HEK293T (cell line): ENCODE results near the gene SIPA1L3.

Experiments used
- CTCF ChIA-PET: fragments of 350-600 bp; formaldehyde crosslinking; extraction: SDS; loops from one replicate; lab custom pipeline; 2021; ENCODE audit warnings: antibody characterized with exemption, inconsistent platforms; lab: Yijun Ruan, JAX
- POLR2A ChIA-PET: fragments of 350-600 bp; formaldehyde crosslinking; extraction: SDS; loops from one replicate; lab custom pipeline; 2020; ENCODE audit warnings: antibody characterized with exemption, inconsistent platforms; lab: Yijun Ruan, JAX
- DNase-seq: peaks from one replicate; pipeline ENCODE4 v3.0.0; 2012; ENCODE audit warnings: mixed read lengths; ENCODE audit errors: extremely low spot score
- ARNT ChIP-seq: fragments of 450-650 bp; IDR thresholded peaks from 2 replicates; pipeline ENCODE4 v1.6.1; 2017; ENCODE audit warnings: mild to moderate bottlenecking
- BHLHE40 ChIP-seq: fragments of 450-650 bp; IDR thresholded peaks from 2 replicates; pipeline ENCODE4 v1.6.1; 2016; ENCODE audit warnings: mild to moderate bottlenecking, moderate library complexity, borderline replicate concordance
- CTBP1 ChIP-seq: fragments of 450-650 bp; IDR thresholded peaks from 2 replicates; pipeline ENCODE4 v1.6.1; 2016; ENCODE audit warnings: borderline replicate concordance
- ELF4 ChIP-seq: fragments of 450-650 bp; IDR thresholded peaks from 2 replicates; pipeline ENCODE4 v1.6.1; 2017; ENCODE audit warnings: antibody characterized with exemption
- FOXA1 ChIP-seq: fragments of 450-650 bp; IDR thresholded peaks from 2 replicates; pipeline ENCODE4 v1.6.1; 2016; ENCODE audit warnings: mild to moderate bottlenecking
- FOXK2 ChIP-seq: fragments of 450-650 bp; IDR thresholded peaks from 2 replicates; pipeline ENCODE4 v1.6.1; 2016; ENCODE audit warnings: mild to moderate bottlenecking
- FOXM1 ChIP-seq: fragments of 450-650 bp; IDR thresholded peaks from 2 replicates; pipeline ENCODE4 v1.6.1; 2017; ENCODE audit warnings: mild to moderate bottlenecking, borderline replicate concordance
- HDGF ChIP-seq: fragments of 450-650 bp; IDR thresholded peaks from 2 replicates; pipeline ENCODE4 v1.6.1; 2017; ENCODE audit warnings: antibody characterized with exemption, borderline replicate concordance
- L3MBTL2 ChIP-seq: fragments of 450-650 bp; conservative IDR thresholded peaks from 2 replicates; pipeline ENCODE4 v1.6.1; 2016; ENCODE audit warnings: mild to moderate bottlenecking
- LEF1 ChIP-seq: fragments of 450-650 bp; IDR thresholded peaks from 2 replicates; pipeline ENCODE4 v1.6.1; 2017; ENCODE audit warnings: mild to moderate bottlenecking, borderline replicate concordance
- NFRKB ChIP-seq: fragments of 450-650 bp; IDR thresholded peaks from 2 replicates; pipeline ENCODE4 v1.6.1; 2016; ENCODE audit warnings: mild to moderate bottlenecking, moderate library complexity
- SP1 ChIP-seq: fragments of 450-650 bp; IDR thresholded peaks from 2 replicates; pipeline ENCODE4 v1.6.1; 2017
- SUZ12 ChIP-seq: fragments of 450-650 bp; IDR thresholded peaks from 2 replicates; pipeline ENCODE4 v1.6.1; 2016; ENCODE audit warnings: mild to moderate bottlenecking
- TARDBP ChIP-seq: fragments of 450-650 bp; IDR thresholded peaks from 2 replicates; pipeline ENCODE4 v1.6.1; 2016
- ZNF384 ChIP-seq: fragments of 450-650 bp; IDR thresholded peaks from 2 replicates; pipeline ENCODE4 v1.6.1; 2016
- TF ChIP-seq, protein P1 (sequence below): fragments of 450-650 bp; IDR thresholded peaks from 2 replicates; pipeline ENCODE4 v1.6.1; 2016

Gene SIPA1L3

DNA sequence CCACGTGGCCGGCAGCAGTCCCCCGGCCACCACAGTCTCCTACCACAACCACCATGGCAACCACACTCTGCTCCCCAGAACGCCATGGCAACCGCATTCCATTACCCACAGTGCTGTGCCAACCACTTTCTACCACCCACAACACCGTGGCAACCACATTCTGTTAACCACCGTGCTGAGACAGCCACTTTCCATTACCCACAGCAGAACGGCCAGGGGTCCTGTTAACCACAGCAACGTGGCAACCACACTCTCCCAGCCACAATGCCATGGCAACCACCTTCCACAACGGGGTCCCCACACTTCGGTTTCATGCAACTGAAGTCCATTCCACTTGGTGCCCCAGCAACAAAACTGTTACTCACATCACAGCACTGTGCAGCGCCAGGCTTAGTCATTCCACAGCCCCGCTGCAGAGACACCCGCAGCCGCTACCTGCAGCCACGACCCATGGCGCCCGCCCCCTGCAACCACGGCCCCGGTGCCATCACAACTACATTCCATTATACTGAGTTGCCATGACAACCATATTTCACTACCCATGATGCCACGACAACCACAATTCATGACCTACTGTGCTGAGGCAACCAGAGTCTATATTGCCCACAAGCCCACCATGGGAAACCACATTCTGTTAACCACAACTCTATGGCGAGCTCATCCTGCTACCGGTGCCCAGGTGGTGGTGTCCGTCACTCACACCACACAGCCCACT, 307.1 kb downstream of the SIPA1L3 start:
- ChIA-PET POLR2A (no interaction called here), CTCF (no interaction called here)
- DNase-seq, result no peak
- no peak for TF ChIP-seq ZNF384
- no peak for TF ChIP-seq ARNT
- no peak for TF ChIP-seq FOXK2
- no peak for TF ChIP-seq FOXM1
- TF ChIP-seq, protein P1, sequence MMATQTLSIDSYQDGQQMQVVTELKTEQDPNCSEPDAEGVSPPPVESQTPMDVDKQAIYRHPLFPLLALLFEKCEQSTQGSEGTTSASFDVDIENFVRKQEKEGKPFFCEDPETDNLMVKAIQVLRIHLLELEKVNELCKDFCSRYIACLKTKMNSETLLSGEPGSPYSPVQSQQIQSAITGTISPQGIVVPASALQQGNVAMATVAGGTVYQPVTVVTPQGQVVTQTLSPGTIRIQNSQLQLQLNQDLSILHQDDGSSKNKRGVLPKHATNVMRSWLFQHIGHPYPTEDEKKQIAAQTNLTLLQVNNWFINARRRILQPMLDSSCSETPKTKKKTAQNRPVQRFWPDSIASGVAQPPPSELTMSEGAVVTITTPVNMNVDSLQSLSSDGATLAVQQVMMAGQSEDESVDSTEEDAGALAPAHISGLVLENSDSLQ, result no peak
- TF ChIP-seq TARDBP, result no peak
- no peak for TF ChIP-seq SP1
- no peak for TF ChIP-seq SUZ12
- no peak for TF ChIP-seq LEF1
- no peak for TF ChIP-seq FOXA1

DNA sequence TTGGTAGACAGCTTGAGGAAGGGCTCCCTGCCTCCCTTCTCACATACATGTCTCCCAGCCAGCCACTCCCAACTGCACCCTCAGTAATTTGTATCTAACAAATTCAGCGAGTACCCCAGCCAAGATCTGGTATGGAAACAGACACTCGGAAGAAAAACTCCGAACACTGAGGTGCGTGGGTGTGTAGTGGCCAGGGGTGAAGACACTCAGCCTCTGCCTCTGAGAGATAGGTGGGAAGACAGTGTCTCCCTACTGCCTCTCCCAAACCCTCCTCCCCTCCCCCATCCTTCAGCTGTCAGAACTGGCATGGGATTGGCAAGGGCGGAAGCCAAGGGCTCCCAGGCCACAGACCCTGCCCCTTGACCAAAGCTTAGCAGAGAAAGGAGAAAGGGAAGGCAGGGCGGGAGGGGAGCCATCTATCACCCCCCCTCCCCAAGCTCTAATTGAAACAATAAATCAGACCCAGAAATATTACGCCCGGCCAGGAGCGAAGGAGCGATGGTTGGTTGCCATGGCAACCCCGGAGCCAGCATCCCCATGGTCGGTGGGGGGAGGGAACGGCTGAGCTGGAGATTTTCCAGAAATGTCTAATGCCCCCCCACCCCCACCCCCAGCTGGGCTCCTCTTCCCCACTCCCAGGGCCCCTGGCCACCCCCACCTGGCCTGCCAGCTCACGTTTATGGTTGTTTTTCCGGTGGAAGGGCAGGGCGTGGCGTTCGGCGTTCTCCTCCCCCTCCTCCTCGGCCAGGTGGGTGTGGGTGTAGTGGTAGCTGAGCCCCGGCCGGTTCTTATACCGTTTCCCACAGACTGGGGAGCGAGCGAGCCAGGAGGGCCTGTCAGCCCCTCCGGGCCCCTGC, 310.0 kb downstream of the SIPA1L3 start:
- DNase-seq, result no peak
- TF ChIP-seq LEF1 (no peak), L3MBTL2 (no peak), HDGF (no peak), SP1 (no peak), ZNF384 (no peak), FOXA1 (no peak), FOXK2 (no peak), BHLHE40 (no peak), TARDBP (no peak), ARNT (no peak), SUZ12 (no peak), FOXM1 (no peak), ELF4 (no peak), NFRKB (no peak), CTBP1 (no peak)
- TF ChIP-seq, protein P1, result no peak
- CTCF ChIA-PET, result no interaction called here
- POLR2A ChIA-PET, result no interaction called here

DNA sequence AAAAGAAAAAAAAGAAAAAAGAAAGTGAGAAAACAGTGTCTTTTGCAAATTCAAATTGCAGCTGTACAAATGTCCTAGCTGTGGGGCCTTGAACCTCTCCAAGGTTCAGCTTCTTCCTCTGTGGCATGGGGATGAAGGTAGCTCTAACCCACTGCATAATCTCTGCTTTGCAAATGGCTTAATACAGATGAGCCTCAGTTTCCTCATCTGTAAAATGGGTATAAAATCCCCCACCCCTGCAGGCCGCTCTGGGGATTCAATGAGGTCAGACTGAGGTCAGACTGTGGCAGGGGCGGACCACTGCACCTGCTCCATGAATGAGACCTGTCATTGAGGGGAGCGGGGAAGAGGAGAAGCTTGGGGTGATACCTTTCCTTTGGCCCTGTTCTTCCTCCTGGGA, 311.2 kb downstream of the SIPA1L3 start:
- ChIA-PET POLR2A (no interaction called here), CTCF (no interaction called here)
- TF ChIP-seq SP1 (no peak), ELF4 (no peak), TARDBP (no peak), FOXA1 (no peak), L3MBTL2 (no peak), BHLHE40 (no peak), HDGF (no peak), ARNT (no peak), ZNF384 (no peak), FOXM1 (no peak)
- DNase-seq, result no peak

DNA sequence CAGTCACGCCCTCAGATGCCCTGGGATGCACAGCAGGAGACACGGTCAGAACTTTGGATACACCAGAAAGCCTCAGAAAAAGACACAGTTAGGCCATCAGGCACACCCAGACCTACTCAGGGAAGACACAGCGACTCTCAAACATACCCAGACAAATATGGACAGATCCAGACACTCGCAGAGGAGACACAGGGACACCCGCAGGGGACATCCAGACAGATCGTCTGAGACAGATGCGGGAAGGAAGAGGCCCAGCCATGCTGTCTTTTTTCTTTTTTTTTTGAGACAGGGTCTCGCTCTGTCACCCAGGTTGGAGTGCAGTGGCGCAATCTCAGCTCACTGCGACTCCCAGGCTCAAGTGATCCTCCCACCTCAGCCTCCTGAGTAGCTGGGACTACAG, 312.2 kb downstream of the SIPA1L3 start:
- ChIA-PET CTCF (no interaction called here), POLR2A (no interaction called here)
- no peak for TF ChIP-seq ELF4
- TF ChIP-seq SP1, result no peak
- no peak for TF ChIP-seq NFRKB
- no peak for TF ChIP-seq TARDBP
- TF ChIP-seq ZNF384, result no peak
- TF ChIP-seq HDGF, result no peak
- no peak for TF ChIP-seq FOXM1
- TF ChIP-seq, protein P1, result no peak
- no peak for TF ChIP-seq FOXA1
- TF ChIP-seq L3MBTL2, result no peak
- TF ChIP-seq CTBP1, result no peak
- TF ChIP-seq FOXK2, result no peak
- no peak for TF ChIP-seq SUZ12
- TF ChIP-seq BHLHE40, result no peak
- no peak for TF ChIP-seq LEF1
- no peak for TF ChIP-seq ARNT
- DNase-seq, result no peak

DNA sequence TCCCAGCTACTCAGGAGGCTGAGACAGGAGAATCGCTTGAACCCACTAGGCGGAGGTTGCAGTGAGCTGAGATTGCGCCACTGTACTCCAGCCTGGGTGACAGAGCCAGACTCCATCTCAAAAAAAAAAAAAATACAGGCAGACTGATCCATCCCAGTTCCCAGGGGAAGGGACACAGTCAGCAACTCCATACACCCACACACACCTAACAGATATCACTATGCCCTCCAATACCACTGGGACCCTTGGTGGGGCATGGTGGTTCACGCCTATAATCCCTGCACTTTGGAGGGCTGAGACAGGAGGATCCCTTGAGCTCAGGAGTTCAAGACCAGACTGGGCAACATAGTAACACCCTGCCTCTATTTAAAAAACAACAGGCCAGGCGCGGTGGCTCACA, 314.4 kb downstream of the SIPA1L3 start:
- DNase-seq, result no peak
- ChIA-PET POLR2A (no interaction called here), CTCF (no interaction called here)
- TF ChIP-seq ARNT, result no peak
- TF ChIP-seq TARDBP, result no peak
- no peak for TF ChIP-seq CTBP1
- TF ChIP-seq NFRKB, result no peak
- TF ChIP-seq BHLHE40, result no peak
- TF ChIP-seq ZNF384, result no peak
- no peak for TF ChIP-seq SUZ12
- no peak for TF ChIP-seq ELF4
- no peak for TF ChIP-seq L3MBTL2
- no peak for TF ChIP-seq FOXA1
